Ovary (tissue), 3 donors: ENCODE results near the gene STK32A.

ENCODE experiments used
- CTCF ChIP-seq, 3 donors: fragments of 450-650 bp in 2 of 3; fragments of 200-600 bp in 1 of 3; IDR thresholded peaks; one replicate each; pipeline versions ENCODE4 v1.5.1 to v1.8.0; 2016 to 2022; ENCODE audit warnings: antibody characterized with exemption in 3 of 3, mild to moderate bottlenecking in 1 of 3
- EP300 ChIP-seq: sonication (generic); formaldehyde crosslinking; IDR thresholded peaks from one replicate; pipeline ENCODE4 v1.6.1; 2017; ENCODE audit warnings: antibody characterized with exemption
- POLR2A ChIP-seq: fragments of 450-650 bp; IDR thresholded peaks from one replicate; pipeline ENCODE4 v1.6.1; 2017; ENCODE audit warnings: antibody characterized with exemption, mild to moderate bottlenecking, moderate library complexity
- donor health status: DM: no; HTN: no; CAD: no.

- TF ChIP-seq CTCF (IDR thresholded peaks at IDR 0.05) = no peak
- no peak for TF ChIP-seq POLR2A
- no peak for TF ChIP-seq EP300
Measured at GRCh38 chr5:147327905-147328304, 93.1 kb downstream of the STK32A start.
